GM12878 (cell line): Measurements from ENCODE around the gene THRB. TPM values are rescaled to one million over a fixed set of nuclear protein-coding genes. Genes with fewer than 3 reads are reported as not detected.

Experiments used
- ATAC-seq: fragments of 200-7000 bp; cut with Tn5 transposase; 3 replicates; pipeline ENCODE4 v1.9.1; 2020; ENCODE audit warnings: mild to moderate bottlenecking, moderate library complexity
- BruUV-seq: library from RNA; stranded (reverse); fragments of 400-500 nt; replicated peaks from 2 replicates; lab custom pipeline; 2021; lab: Mats Ljungman, UMichigan
- CTCF ChIA-PET: fragments of 300-600 bp; sonication (Branson Sonifier 250); formaldehyde crosslinking; extraction: SDS; loops from one replicate; lab custom pipeline; 2021; ENCODE audit warnings: inconsistent platforms; lab: Yijun Ruan, JAX
- POLR2A ChIA-PET: fragments of 350-600 bp; formaldehyde crosslinking; extraction: SDS; loops from one replicate; lab custom pipeline; 2021; ENCODE audit warnings: inconsistent platforms; lab: Charles Lee
- RAD21 ChIA-PET: fragments of 300-600 bp; sonication (Branson Sonifier 250); formaldehyde crosslinking; loops from one replicate; lab custom pipeline; 2023; ENCODE audit warnings: antibody characterized with exemption; ENCODE audit not compliant: unreplicated experiment; lab: Charles Lee
- SMC1A ChIA-PET: fragments of 300-600 bp; sonication (Branson Sonifier 250); formaldehyde crosslinking; loops from one replicate; lab custom pipeline; 2023; ENCODE audit not compliant: unreplicated experiment, uncharacterized antibody; lab: Charles Lee
- DNase-seq: peaks from one replicate; pipeline ENCODE4 v3.0.0-alpha.2; 2011; ENCODE audit warnings: low read depth, low spot score
- FAIRE-seq: peaks from 3 replicates; lab custom pipeline; 2011; peaks lifted over from hg19 to GRCh38; lab: Jason Lieb, UNC
- H2AFZ ChIP-seq: 2 replicates; pipeline ENCODE4 v1.6.0; 2011; ENCODE audit warnings: low read depth, low read length, control low read depth; ENCODE audit not compliant: control insufficient read depth
- H3K27ac ChIP-seq: 2 replicates; pipeline ENCODE4 v1.5.1; 2011; ENCODE audit warnings: control low read depth; ENCODE audit not compliant: control insufficient read depth, insufficient read depth
- H3K27me3 ChIP-seq, 2 experiments: replicated peaks in 1 of 2; 2 replicates each; pipeline versions ENCODE4 v1.6.0 to v1.6.1; 2011; ENCODE audit warnings: low read length in 1 of 2; ENCODE audit not compliant: control insufficient read depth in 2 of 2, insufficient read depth in 2 of 2
- H3K36me3 ChIP-seq, 2 experiments: 2 replicates each; pipeline ENCODE4 v1.5.1; 2011; ENCODE audit warnings: low read length in 1 of 2; ENCODE audit not compliant: control insufficient read depth in 2 of 2, insufficient read depth in 2 of 2
- H3K4me1 ChIP-seq: 2 replicates; pipeline ENCODE4 v1.6.1; 2011; ENCODE audit warnings: mild to moderate bottlenecking, low read length, moderate library complexity, mixed read lengths; ENCODE audit not compliant: control insufficient read depth, insufficient read depth
- H3K4me2 ChIP-seq: 2 replicates; pipeline ENCODE4 v1.6.0; 2011; ENCODE audit warnings: control low read depth; ENCODE audit not compliant: control insufficient read depth, insufficient read depth
- H3K4me3 ChIP-seq: fragments of 200-600 bp; sonication (generic); 2 replicates; pipeline ENCODE4 v1.5.1; 2016
- H3K79me2 ChIP-seq: 2 replicates; pipeline ENCODE4 v1.6.0; 2011; ENCODE audit warnings: low read length; ENCODE audit not compliant: control insufficient read depth, insufficient read depth
- H3K9ac ChIP-seq: 2 replicates; pipeline ENCODE4 v1.8.0; 2011; ENCODE audit warnings: low read length, control low read depth, mixed read lengths; ENCODE audit not compliant: control insufficient read depth, insufficient read depth
- H3K9me3 ChIP-seq: replicated peaks from 3 replicates; pipeline ENCODE4 v1.5.1; 2011; ENCODE audit warnings: mild to moderate bottlenecking, low read length; ENCODE audit not compliant: control insufficient read depth, insufficient read depth
- H4K20me1 ChIP-seq: 2 replicates; pipeline ENCODE4 v1.6.0; 2011; ENCODE audit not compliant: control insufficient read depth, insufficient read depth
- ATF7 ChIP-seq: fragments of 450-650 bp; IDR thresholded peaks from 2 replicates; pipeline ENCODE4 v1.6.1; 2016; ENCODE audit warnings: low read depth, mild to moderate bottlenecking
- BCL11A ChIP-seq: IDR thresholded peaks from 2 replicates; pipeline ENCODE4 v1.6.1; 2011; ENCODE audit warnings: low read depth, low read length
- CREM ChIP-seq: IDR thresholded peaks from 2 replicates; pipeline ENCODE4 v1.6.1; 2014; ENCODE audit warnings: antibody characterized with exemption, low read depth
- CTCF ChIP-seq, 3 experiments: IDR thresholded peaks in 2 of 3; conservative IDR thresholded peaks in 1 of 3; 2 replicates each; pipeline ENCODE4 v1.5.1; 2011; ENCODE audit warnings: low read depth in 3 of 3, low read length in 3 of 3, mild to moderate bottlenecking in 3 of 3, control low read depth in 2 of 3, moderate library complexity in 2 of 3, inconsistent platforms in 1 of 3, mixed read lengths in 1 of 3; ENCODE audit not compliant: control insufficient read depth in 2 of 3, insufficient read depth in 1 of 3; ENCODE audit errors: extremely low read depth in 1 of 3
- ETV6 ChIP-seq, 2 experiments: fragments of 450-650 bp in 1 of 2; IDR thresholded peaks in 1 of 2; conservative IDR thresholded peaks in 1 of 2; 2 replicates each; pipeline ENCODE4 v1.6.1; 2014; ENCODE audit warnings: antibody characterized with exemption in 1 of 2, borderline replicate concordance in 1 of 2, low read depth in 1 of 2, mild to moderate bottlenecking in 1 of 2, moderate library complexity in 1 of 2
- KLF5 ChIP-seq: fragments of 450-650 bp; IDR thresholded peaks from 2 replicates; pipeline ENCODE4 v1.6.1; 2014; ENCODE audit warnings: mild to moderate bottlenecking; ENCODE audit not compliant: partially characterized antibody
- MXI1 ChIP-seq: fragments of 150-350 bp; IDR thresholded peaks from 2 replicates; pipeline ENCODE4 v1.6.1; 2011; ENCODE audit warnings: low read depth, mild to moderate bottlenecking, inconsistent platforms, low read length, improper control_type of control experiment
- NFYA ChIP-seq: IDR thresholded peaks from 2 replicates; pipeline ENCODE4 v1.6.1; 2011; ENCODE audit warnings: low read depth, mild to moderate bottlenecking, low read length, improper control_type of control experiment, borderline replicate concordance
- PBX3 ChIP-seq: IDR thresholded peaks from 2 replicates; pipeline ENCODE4 v1.6.1; 2011; ENCODE audit warnings: mild to moderate bottlenecking, low read depth, low read length, moderate library complexity; ENCODE audit not compliant: insufficient replicate concordance
- PML ChIP-seq: IDR thresholded peaks from 2 replicates; pipeline ENCODE4 v1.6.1; 2012; ENCODE audit warnings: low read length, inconsistent platforms
- RCOR1 ChIP-seq: conservative IDR thresholded peaks from 2 replicates; pipeline ENCODE4 v1.6.1; 2012; ENCODE audit warnings: low read depth, low read length, improper control_type of control experiment
- SREBF2 ChIP-seq: IDR thresholded peaks from 2 replicates; pipeline ENCODE4 v1.6.1; 2012; ENCODE audit warnings: mild to moderate bottlenecking, low read length
- SUPT20H ChIP-seq: IDR thresholded peaks from 2 replicates; pipeline ENCODE4 v1.6.1; 2011; ENCODE audit warnings: low read depth, mild to moderate bottlenecking, low read length, moderate library complexity, borderline replicate concordance; ENCODE audit not compliant: control insufficient read depth
- USF1 ChIP-seq: IDR thresholded peaks from 2 replicates; pipeline ENCODE4 v1.6.1; 2011; ENCODE audit warnings: borderline replicate concordance, low read depth, mild to moderate bottlenecking, moderate library complexity, mixed read lengths, low read length; ENCODE audit not compliant: insufficient read depth; ENCODE audit errors: extremely low read length
- ZNF622 ChIP-seq: fragments of 450-650 bp; IDR thresholded peaks from 2 replicates; pipeline ENCODE4 v1.6.1; 2017; ENCODE audit warnings: mild to moderate bottlenecking, inconsistent platforms
- WGBS: methylation state at CpG from one replicate; pipeline ENCODE4 v1.1.6; 2016; ENCODE audit warnings: low lambda C conversion rate; ENCODE audit not compliant: insufficient replicate concordance, insufficient coverage; ENCODE audit errors: missing lambda C conversion rate; 5-methylcytosine and 5-hydroxymethylcytosine counted together
- in situ Hi-C: fragments of 300-500 bp; cut with MboI; formaldehyde crosslinking; loops from 9 replicates; pipeline ENCODE4 v1.14.3; 2018; ENCODE audit warnings: mixed read lengths
- intact Hi-C: fragments of 100-400 bp; cut with micrococcal nuclease; formaldehyde crosslinking; loops from one replicate; pipeline ENCODE4 v1.14.2; 2022; ENCODE audit not compliant: unreplicated experiment
- polyA plus RNA-seq, 11 experiments: library from polyadenylated mRNA; depleted of rRNA in 4 of 11; unstranded in 6 of 11; stranded (reverse) in 5 of 11; fragments of >200 nt; fragmentation: Nextera tagmentation in 4 of 11; fragmentation: Illumina TruSeq in 1 of 11; extraction: Ambion mirVana in 4 of 11; extraction: Trizol in 1 of 11; gene quantifications; 1 replicate in 1 of 11; 2 replicates in 10 of 11; pipeline versions ENCODE4 v1.2.1 to v1.2.3, GENCODE V29; 2011 to 2016; ENCODE audit warnings: inconsistent platforms in 2 of 11, missing spikeins in 2 of 11, low read depth in 1 of 11
- total RNA-seq, 4 experiments: library from RNA; depleted of rRNA in 3 of 4; stranded (reverse); fragments of >200 nt in 3 of 4; fragmentation: Illumina TruSeq in 1 of 4; extraction: Trizol in 1 of 4; gene quantifications; 2 replicates each; pipeline versions ENCODE4 v1.2.1 to v1.2.3, GENCODE V29; 2013 to 2021

The THRB gene
- total and polyA plus RNA-seq, 10 of the 15 experiments (the other 5 are each of a cell fraction or from before 2014, with no cell fraction given), result 0.05 TPM; not detected in 9

- BruUV-seq, result no TSS peak
- no peaks in the 10 kb centered on the region for H3K4me1 ChIP-seq
- POLR2A ChIA-PET, result no interaction called here
- H3K27me3 ChIP-seq, result no peaks in the 10 kb centered on the region; a peak in 1 of 4 replicates
- no peaks in the 10 kb centered on the region for H3K9me3 ChIP-seq
- TF ChIP-seq RCOR1 (no peak), CTCF (IDR thresholded peaks at IDR 0.05 in 2 of 3, conservative IDR thresholded peaks at IDR 0.05 in 1 of 3; ENCODE audit: control insufficient read depth in 2 of 3, extremely low read depth in 1 of 3, insufficient read depth in 1 of 3, low read depth in 3 of 3, low read length in 3 of 3) (no peak)
- no peak overlapping the region for H3K4me3 ChIP-seq
- H3K79me2 ChIP-seq, result no peaks in the 10 kb centered on the region
- no peak overlapping the region for H3K27ac ChIP-seq
- WGBS, result 20% methylated on average over 2 of the region's 2 CpGs
- SMC1A ChIA-PET, result no interaction called here
- RAD21 ChIA-PET, result no interaction called here
- DNase-seq, result no peak
- FAIRE-seq, result no peak
- H3K9ac ChIP-seq, result no peak overlapping the region
- in situ Hi-C loops, result no loop called here
- intact Hi-C loops, result no loop called here
- no peaks in the 10 kb centered on the region for H4K20me1 ChIP-seq
- ATAC-seq, result no peak
- no peaks in the 10 kb centered on the region for H3K36me3 ChIP-seq
- no peak overlapping the region for H2AFZ ChIP-seq
- CTCF ChIA-PET, result no interaction called here
- no peak overlapping the region for H3K4me2 ChIP-seq
Observed at GRCh38 chr3:24311881-24312280, 182.8 kb downstream of the THRB start.

- Histone ChIP-seq H3K4me1 (no peaks in the 10 kb centered on the region), H3K9ac (no peak overlapping the region), H3K4me2 (no peak overlapping the region), H4K20me1 (no peaks in the 10 kb centered on the region), H2AFZ (no peak overlapping the region), H3K27ac (no peak overlapping the region), H3K4me3 (no peak overlapping the region), H3K27me3 (no peaks in the 10 kb centered on the region; a peak in 1 of 4 replicates), H3K79me2 (no peaks in the 10 kb centered on the region), H3K36me3 (no peaks in the 10 kb centered on the region), H3K9me3 (no peaks in the 10 kb centered on the region)
- CTCF ChIA-PET, result no interaction called here
- DNase-seq (no peak), ATAC-seq (no peak), FAIRE-seq (no peak)
- no TSS peak for BruUV-seq
- RAD21 ChIA-PET, result no interaction called here
- POLR2A ChIA-PET, result no interaction called here
- intact Hi-C loops (no loop called here), in situ Hi-C loops (no loop called here)
- SMC1A ChIA-PET, result no interaction called here
- TF ChIP-seq KLF5 (no peak), BCL11A (no peak), ATF7 (no peak), NFYA (no peak), PBX3 (no peak), ZNF622 (no peak), CREM (no peak), SREBF2 (no peak), PML (no peak), USF1 (no peak), MXI1 (no peak), SUPT20H (no peak), ETV6 (conservative IDR thresholded peaks at IDR 0.05 in 1 of 2, IDR thresholded peaks at IDR 0.05 in 1 of 2; ENCODE audit: borderline replicate concordance in 1 of 2, low read depth in 1 of 2) (no peak)
Observed at GRCh38 chr3:24310887-24311286, 183.8 kb downstream of the THRB start.
